Stimulated activated effector memory CD8-positive, alpha-beta T cell treated with anti-CD3 and anti-CD28 coated beads, Interleukin-12 subunit alpha, Interleukin-12 subunit beta, amount 100 ng/mL, for 72 hours (primary cell): ENCODE data around the gene RBM20.
"Not testable (repeated sequence)": the region's sequence is repeated elsewhere in the genome, so short reads cannot be mapped to it uniquely, and the experiment has no call there.

ENCODE experiments used
- ATAC-seq: fragments of 150-1000 bp; cut with Tn5 transposase; 2 replicates; pipeline ENCODE4 v1.10.0; 2021
- DNase-seq, 2 donors: peaks; one replicate each; pipeline ENCODE4 v3.0.0; 2021 to 2022; ENCODE audit warnings: low spot score in 2 of 2
- H3K27ac Mint-ChIP-seq: one replicate; pipeline ENCODE4 v1.8.0; 2022; ENCODE audit warnings: mild to moderate bottlenecking, mixed read lengths
- H3K36me3 Mint-ChIP-seq: one replicate; pipeline ENCODE4 v1.8.0; 2022; ENCODE audit warnings: mild to moderate bottlenecking, mixed read lengths
- H3K4me1 Mint-ChIP-seq: one replicate; pipeline ENCODE4 v1.8.0; 2022; ENCODE audit warnings: mixed read lengths
- H3K4me3 Mint-ChIP-seq: one replicate; pipeline ENCODE4 v1.8.0; 2022; ENCODE audit warnings: mild to moderate bottlenecking, mixed read lengths
- H3K9me3 Mint-ChIP-seq: one replicate; pipeline ENCODE4 v1.8.0; 2022; ENCODE audit warnings: mixed read lengths

Gene RBM20

DNA sequence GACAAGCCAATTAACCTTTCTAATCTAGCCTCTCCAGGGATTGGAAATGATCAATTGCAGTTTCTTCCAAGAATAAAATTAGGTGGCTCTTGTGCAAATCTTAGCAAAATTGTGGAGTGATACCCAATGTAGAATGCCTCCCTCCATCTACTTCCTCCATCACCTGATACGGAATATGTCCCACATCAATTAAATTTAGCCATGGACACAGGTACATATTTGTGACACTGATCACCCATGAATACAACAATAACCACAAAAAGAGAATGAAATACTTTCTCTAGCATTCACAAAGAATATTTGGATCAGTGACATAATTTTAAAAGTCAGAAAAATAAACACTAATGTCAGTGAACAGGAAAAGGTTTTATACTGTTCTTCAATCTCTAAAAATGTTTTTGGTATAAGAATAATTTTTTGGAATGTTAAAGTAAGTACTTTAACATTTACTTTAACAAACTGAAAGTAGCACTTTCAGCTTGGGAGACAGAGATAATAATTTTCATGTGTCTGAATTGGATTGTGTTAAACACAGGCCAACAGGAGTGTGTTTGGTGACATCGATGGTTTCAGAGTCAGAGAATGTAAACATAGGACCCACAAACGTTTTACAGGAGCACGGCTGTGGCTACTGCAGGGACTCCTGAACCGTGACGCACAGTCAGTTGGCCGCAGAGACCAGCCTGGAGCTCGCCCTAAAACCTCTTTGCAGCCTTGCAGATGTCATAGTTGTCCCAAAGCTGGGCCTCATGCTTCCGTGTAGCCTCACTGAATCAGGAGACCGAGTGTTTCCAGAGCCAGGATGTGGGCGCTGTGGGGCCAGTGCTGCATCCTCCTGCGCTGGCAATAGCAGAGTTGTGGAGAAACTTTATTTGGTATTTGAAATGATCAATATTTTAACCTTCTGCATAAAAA lies 7.2 kb downstream of the RBM20 start:
- H3K4me3 Mint-ChIP-seq = no peak overlapping the region
- no peaks in the 10 kb centered on the region for H3K36me3 Mint-ChIP-seq
- ATAC-seq = peak; percentile 78
- no peak for DNase-seq
- H3K4me1 Mint-ChIP-seq = peaks cover 5% of the 10 kb centered on the region
- H3K9me3 Mint-ChIP-seq = no peaks in the 10 kb centered on the region
- no peak overlapping the region for H3K27ac Mint-ChIP-seq

DNA sequence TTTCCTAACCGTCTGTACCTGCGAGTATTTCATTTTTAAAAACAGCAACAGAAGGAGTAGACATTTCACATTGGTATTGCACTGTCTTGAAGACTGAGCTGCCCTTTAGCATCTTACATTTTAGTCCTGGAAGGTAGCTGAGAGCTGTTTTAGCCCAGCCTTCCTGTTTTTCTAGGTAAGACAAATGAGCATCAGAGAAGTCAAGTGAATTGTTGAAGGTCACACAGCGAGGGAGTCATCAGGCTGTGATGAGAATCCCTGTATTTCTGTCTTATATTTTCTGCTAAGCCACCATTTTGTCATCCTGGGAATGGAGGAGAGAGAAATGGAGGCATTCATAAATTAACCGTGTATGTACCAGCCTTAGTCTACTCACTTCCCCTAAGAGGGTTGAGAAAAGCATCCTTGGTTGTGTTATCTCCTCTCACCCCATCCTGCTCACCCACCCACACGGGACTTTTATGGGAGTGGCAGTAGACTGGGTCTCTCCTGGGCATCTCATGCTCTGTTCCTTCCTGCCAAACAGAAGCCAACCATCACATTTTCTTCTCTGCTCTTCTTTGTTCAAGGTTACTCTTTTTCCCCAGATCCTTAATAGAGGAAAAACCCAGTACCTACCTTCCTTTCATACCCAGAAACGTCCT lies 8.5 kb downstream of the RBM20 start:
- Mint-ChIP-seq H3K4me1 (peaks cover 5% of the 10 kb centered on the region), H3K36me3 (no peaks in the 10 kb centered on the region), H3K4me3 (no peak overlapping the region), H3K9me3 (no peaks in the 10 kb centered on the region), H3K27ac (no peak overlapping the region)
- ATAC-seq = no peak
- no peak for DNase-seq

DNA sequence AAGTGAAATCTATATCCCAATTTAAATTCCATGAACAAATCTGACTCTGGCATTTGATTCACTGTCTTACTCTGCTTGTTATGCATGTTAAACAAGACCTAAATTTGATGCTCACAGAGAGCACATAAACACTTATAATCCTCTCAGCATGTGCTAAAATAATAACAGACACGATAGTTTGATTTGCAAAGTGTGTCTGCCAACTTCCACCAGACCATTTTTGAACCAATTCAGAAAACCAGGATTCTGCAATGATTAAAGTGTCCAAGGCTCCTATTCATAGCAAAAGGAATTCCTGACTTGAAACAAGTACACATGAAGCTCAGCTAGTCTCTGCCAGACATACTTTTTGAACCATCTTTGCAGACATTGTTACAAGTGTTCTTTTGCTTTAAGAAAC lies 11.2 kb downstream of the RBM20 start:
- H3K4me3 Mint-ChIP-seq = no peak overlapping the region
- no peaks in the 10 kb centered on the region for H3K36me3 Mint-ChIP-seq
- H3K9me3 Mint-ChIP-seq = no peaks in the 10 kb centered on the region
- H3K27ac Mint-ChIP-seq = no peak overlapping the region
- ATAC-seq (no peak), DNase-seq (no peak)
- no peaks in the 10 kb centered on the region for H3K4me1 Mint-ChIP-seq

DNA sequence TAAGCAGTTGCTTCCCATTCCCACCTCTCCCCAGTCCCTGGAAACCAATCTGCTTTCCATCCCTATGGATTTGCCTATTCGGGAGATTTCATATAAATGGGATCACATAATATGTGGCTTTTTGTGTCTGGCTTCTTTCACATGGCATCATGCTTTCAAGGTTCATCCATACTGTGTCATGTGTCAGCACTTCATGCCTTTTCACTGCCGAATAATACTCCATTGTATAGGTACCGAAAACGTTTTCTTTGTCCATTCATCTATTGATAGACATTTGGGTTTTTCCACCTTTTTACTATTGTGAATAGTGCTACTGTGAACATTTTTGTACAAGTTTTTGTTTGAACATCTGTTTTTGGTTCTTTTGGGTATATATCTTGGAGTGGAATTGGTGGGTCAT lies 12.5 kb downstream of the RBM20 start:
- no peak overlapping the region for H3K4me3 Mint-ChIP-seq
- no peak overlapping the region for H3K27ac Mint-ChIP-seq
- ATAC-seq (no peak), DNase-seq (no peak)
- no peaks in the 10 kb centered on the region for H3K36me3 Mint-ChIP-seq
- H3K9me3 Mint-ChIP-seq = no peaks in the 10 kb centered on the region
- H3K4me1 Mint-ChIP-seq = no peaks in the 10 kb centered on the region

DNA sequence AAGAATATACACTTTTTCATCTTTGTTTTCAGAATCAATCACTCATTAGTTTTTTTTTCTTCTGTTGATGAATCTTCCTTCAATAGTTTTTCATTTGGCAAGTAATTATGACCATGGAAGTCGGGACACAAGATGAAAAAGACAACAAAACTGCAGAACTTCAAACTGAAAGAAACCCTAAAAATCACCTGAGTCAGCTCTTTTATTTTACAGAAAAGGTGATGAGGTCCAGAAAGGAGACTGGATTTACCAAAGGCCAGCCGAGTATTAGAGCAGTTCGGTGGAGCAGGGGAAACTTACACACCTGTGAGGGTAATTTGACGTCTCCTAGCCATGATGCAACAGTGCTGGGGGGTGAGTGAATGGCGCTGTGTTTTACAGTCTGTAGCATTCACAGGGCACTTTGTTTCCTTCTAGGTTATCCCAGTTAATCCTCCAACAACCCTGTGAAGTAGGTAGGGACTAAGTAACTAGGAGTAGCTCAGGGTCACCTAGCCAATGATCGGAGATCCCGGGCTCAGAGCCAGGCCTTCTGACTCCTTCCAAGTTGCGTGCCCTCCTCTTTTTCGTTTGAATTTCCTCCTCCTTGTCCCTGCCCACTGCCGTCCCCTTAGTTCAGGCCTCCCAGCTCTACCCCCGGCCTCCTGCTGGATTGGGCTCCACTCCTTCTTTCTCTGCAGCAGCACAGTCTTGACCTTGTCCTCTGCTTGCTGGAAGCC lies 14.0 kb downstream of the RBM20 start:
- H3K4me1 Mint-ChIP-seq = no peaks in the 10 kb centered on the region
- no peaks in the 10 kb centered on the region for H3K36me3 Mint-ChIP-seq
- H3K27ac Mint-ChIP-seq = peak overlapping the region; percentile 7
- ATAC-seq (no peak), DNase-seq (no peak)
- H3K4me3 Mint-ChIP-seq = no peak overlapping the region
- no peaks in the 10 kb centered on the region for H3K9me3 Mint-ChIP-seq

DNA sequence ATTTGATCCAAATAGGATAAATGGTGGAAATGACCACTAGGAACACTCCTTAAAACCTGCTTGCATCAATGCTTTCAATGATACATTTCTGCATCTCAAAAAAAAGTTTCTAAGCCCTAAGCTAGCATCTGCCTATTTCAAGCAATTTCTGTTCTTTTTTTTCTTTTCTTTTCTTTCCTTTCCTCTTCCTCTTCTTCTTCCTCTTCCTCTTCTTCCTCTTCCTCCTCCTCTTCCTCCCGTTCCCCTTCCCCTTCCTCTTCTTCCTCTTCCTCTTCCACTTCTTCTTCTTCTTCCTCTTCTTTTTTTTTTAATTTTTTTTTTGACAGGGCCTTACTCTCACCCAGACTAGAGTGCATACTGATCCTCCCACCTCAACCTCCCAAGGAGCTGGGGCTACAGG lies 15.4 kb downstream of the RBM20 start:
- H3K9me3 Mint-ChIP-seq = no peaks in the 10 kb centered on the region
- ATAC-seq = no peak
- no peak for DNase-seq
- H3K4me1 Mint-ChIP-seq = no peaks in the 10 kb centered on the region
- no peak overlapping the region for H3K27ac Mint-ChIP-seq
- no peaks in the 10 kb centered on the region for H3K36me3 Mint-ChIP-seq
- no peak overlapping the region for H3K4me3 Mint-ChIP-seq

GRCh38 chr10:110660289-110660688 lies 16.2 kb downstream of the RBM20 start:
- DNase-seq, H3K36me3 Mint-ChIP-seq, H3K9me3 Mint-ChIP-seq, ATAC-seq, H3K4me3 Mint-ChIP-seq, H3K4me1 Mint-ChIP-seq: not testable (repeated sequence)
- H3K27ac Mint-ChIP-seq = peak overlapping the region; percentile 38

DNA sequence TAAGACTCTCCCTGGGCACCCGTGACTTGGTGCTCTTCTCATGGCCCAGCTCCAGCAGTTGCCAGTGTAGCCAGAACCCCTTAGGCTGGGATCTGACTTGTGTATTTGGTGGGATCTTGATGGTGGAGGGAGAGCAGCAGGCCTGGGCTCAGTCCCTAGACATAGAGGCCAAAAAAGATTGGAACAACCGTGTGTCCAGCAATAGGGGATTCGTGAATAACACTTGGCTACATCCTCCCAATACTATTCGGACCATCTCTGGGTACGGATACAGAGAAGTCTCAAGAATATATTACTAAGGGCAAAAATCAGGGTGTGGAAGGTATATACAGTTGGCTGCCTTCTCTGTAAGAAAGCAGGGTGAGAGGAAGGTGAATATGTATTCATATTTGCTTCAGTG lies 17.2 kb downstream of the RBM20 start:
- no peak for ATAC-seq
- no peaks in the 10 kb centered on the region for H3K4me1 Mint-ChIP-seq
- no peaks in the 10 kb centered on the region for H3K36me3 Mint-ChIP-seq
- H3K4me3 Mint-ChIP-seq = no peak overlapping the region
- H3K27ac Mint-ChIP-seq = no peak overlapping the region
- no peaks in the 10 kb centered on the region for H3K9me3 Mint-ChIP-seq
- no peak for DNase-seq

GRCh38 chr10:110664483-110665420 lies 20.6 kb downstream of the RBM20 start:
- Mint-ChIP-seq H3K36me3 (no peaks in the 10 kb centered on the region), H3K9me3 (no peaks in the 10 kb centered on the region), H3K4me1 (no peaks in the 10 kb centered on the region), H3K27ac (no peak overlapping the region), H3K4me3 (no peak overlapping the region)
- ATAC-seq (no peak), DNase-seq (no peak)

DNA sequence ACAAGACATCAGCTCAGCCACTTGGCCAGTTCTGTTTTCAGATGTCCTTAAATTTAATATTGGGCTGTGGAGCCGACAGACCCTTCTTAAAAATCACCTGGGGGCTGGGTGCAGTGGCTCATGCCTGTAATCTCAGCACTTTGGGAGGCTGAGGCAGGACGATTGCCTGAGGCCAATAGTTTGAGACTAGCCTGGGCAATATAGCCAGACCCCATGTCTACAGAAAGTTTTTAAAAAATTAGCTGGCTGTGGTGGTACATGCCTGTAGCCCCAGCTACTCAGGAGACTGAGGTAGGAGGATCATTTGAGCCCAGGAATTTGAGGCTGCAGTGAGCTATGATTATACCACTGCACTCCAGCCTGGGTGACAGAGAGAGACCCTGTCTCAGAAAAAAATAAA lies 22.1 kb downstream of the RBM20 start:
- not testable (repeated sequence) for H3K4me3 Mint-ChIP-seq, ATAC-seq

DNA sequence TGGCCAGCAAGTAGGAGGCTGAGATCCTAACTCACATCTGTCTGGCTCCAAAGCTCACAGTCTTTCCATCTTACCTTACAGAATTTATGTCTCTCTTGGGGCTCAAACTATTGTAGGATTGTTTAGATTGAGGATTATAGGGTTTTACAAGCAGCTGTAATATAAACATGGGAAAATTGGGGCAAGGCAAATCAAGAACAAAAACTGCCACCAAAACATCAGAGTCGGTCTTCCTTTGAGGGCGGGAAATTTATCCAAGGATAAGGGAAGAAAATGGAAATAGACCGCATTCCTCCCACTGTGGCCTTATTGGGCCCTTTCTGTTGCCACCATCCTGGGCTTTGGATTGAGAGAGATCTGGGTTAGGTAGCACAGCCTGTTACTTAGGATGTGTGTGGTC lies 22.5 kb downstream of the RBM20 start:
- Mint-ChIP-seq H3K4me3 (no peak overlapping the region), H3K27ac (no peak overlapping the region), H3K4me1 (no peaks in the 10 kb centered on the region), H3K9me3 (no peaks in the 10 kb centered on the region), H3K36me3 (no peaks in the 10 kb centered on the region)
- DNase-seq = no peak
- ATAC-seq = no peak

More for the DNA sequence above, 22.1 kb downstream of the RBM20 start:
- not testable (repeated sequence) for H3K9me3 Mint-ChIP-seq, H3K36me3 Mint-ChIP-seq, H3K4me1 Mint-ChIP-seq, DNase-seq, H3K27ac Mint-ChIP-seq

DNA sequence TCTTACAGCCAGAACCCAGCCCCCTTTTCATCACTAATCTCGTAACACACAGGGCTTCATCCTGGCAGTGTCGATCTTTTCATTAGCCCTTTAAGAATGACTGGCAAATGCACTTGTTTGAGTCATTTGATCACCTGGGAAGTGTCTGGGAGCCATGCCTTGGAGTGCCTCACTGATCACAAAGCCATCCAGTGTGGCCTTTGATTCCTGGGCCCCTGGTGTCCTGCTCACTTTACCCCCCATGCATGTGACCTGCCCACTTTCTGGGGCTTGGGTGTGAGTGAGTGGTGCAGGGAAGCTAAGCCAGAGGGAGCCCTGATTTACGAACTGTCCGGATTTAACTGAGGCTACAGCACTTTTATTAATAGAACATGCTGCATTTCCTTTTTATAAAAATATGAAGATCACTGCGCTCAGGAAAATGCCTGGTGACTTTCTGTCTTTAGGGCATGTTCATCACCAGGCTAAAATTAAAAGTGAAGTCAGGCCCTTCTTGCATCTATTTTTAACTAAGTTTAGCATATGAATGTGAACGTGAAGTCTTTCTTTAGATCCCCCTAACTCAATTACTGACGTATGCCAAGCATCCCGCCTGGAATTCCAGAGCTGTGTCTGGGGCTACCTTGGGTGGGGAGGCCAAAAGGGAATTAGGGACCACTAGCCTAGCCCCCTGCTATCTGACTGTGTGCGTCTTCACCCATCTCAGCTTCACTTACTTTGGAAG lies 23.6 kb downstream of the RBM20 start:
- ATAC-seq = no peak
- Mint-ChIP-seq H3K27ac (no peak overlapping the region), H3K9me3 (no peaks in the 10 kb centered on the region), H3K36me3 (no peaks in the 10 kb centered on the region), H3K4me1 (peaks cover 6% of the 10 kb centered on the region), H3K4me3 (no peak overlapping the region)
- no peak for DNase-seq

DNA sequence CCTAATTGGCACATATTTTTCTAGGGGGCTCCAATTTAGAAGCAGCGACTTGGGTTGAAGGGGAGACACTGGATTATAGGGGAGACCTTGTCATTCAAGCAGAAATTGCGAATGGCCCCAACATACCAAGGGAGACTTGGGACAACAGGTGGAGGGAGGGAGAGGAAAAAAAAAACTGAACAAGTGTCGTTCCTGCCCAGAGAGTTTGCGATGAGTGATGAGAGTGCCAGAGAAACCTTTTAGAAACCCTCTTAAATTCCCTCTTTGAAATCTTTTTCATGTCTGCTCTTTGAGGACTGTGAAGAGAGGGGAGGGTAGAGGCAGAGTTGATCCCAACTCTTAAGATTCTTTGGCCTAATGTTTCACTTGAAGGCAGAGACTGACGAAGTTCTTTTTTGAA lies 24.3 kb downstream of the RBM20 start:
- ATAC-seq = no peak
- no peak overlapping the region for H3K27ac Mint-ChIP-seq
- DNase-seq = no peak

GRCh38 chr10:110670335-110670734 lies 26.2 kb downstream of the RBM20 start:
- DNase-seq = no peak
- Mint-ChIP-seq H3K36me3 (no peaks in the 10 kb centered on the region), H3K4me3 (no peak overlapping the region), H3K4me1 (peaks cover 6% of the 10 kb centered on the region), H3K27ac (no peak overlapping the region), H3K9me3 (no peaks in the 10 kb centered on the region)
- ATAC-seq = no peak

More for the DNA sequence above, 24.3 kb downstream of the RBM20 start:
- Mint-ChIP-seq H3K36me3 (no peaks in the 10 kb centered on the region), H3K4me3 (no peak overlapping the region), H3K4me1 (peaks cover 6% of the 10 kb centered on the region), H3K9me3 (no peaks in the 10 kb centered on the region)
